Measurements from ENCODE around the gene SPDYE2. TPM values are rescaled to one million over a fixed set of nuclear protein-coding genes. Genes with fewer than 3 reads are reported as not detected.

The SPDYE2 gene, protein sequence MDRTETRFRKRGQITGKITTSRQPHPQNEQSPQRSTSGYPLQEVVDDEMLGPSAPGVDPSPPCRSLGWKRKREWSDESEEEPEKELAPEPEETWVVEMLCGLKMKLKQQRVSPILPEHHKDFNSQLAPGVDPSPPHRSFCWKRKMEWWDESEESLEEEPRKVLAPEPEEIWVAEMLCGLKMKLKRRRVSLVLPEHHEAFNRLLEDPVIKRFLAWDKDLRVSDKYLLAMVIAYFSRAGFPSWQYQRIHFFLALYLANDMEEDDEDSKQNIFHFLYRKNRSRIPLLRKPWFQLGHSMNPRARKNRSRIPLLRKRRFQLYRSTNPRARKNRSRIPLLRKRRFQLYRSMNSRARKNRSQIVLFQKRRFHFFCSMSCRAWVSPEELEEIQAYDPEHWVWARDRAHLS
- total RNA-seq: not detected in 2 replicates

DNA sequence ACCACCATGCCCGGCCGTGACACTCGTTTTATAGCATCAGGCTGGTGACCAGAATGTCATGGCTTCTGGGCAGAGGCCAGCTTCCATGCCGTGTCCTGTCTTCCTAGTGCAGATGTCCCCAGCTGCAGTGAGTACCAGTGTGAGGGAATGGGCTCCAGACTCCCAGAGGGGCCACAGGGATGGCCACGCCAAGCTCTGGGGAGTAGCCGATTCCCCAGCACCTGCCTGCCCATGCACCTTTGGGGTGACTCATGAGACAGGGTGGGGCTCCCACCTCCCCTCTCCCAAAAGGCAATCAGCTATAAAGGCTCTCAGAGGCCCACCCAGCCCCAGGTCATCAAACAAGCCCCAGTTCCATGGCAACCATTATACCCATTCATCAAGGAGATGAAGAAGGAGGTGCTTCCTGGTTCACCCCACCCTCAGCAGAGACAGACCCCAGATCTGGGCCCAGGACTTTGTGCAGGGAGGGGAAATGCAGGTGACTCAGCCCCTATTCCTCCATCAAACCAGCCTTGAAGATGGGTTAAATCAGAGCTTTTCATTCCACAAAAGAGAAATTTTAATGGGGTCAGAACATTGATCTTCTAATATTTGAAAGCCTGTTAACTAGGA, at the start of gene SPDYE2:
SPDYE2 (plus strand) TSS at position 419 of the 615 bp plus-strand sequence. CDS start 2,030 bp downstream, outside the sequence.

DNA sequence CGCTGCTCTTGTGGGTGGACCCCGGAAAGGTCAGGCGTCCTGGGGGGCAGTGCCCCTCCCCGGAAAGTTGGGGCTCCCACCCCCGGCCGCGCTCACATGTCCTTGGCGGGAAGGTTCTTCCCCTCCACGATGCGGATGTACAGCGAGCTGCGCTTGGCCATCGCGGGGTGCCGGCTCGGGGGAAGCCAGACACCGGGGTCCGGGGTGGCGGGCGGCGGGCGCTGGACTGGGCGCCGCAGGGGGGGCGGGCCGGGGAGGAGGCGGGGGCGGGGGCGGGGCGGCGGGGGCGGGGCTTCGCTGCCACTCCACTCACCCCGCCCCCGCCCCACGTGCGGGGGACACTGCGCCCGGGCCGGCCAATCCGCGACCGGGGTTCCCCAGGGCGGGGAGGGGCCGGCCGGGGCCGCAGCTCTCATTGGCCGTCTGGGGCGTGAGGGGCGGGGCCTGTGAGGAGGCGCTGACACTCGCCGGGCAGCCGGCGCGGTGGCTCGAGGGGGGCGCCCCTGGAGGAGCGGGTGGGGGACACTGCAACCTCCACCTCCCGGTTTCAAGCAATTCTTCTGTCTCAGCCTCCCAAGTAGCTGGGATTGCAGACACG, 33.4 kb upstream of the SPDYE2 start, which contains the start of gene RASA4B:
RASA4B (minus strand) TSS at position 228 of the 598 bp plus-strand sequence; CDS start at position 161, 67 bp downstream.

DNA sequence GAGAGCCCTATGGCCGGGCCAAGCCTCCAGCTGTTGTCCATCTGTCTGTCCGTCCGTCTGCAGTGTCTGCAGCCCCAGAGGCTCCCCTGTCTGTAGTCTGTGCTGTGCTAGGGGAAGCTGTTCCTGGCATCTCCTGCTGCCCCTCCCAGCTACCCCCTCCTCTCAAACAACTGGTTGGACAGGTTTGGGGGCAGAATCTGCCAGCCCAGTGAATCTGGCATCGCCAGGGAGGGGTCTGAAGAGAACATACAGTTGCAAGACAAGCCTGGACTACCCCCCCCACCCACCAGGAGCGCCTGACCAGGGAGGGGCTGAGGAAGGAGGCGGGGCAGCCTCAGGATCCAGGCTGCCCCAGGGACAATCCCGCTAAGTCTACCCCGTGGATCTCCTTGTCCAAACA, 7.4 kb upstream of the SPDYE2 start, which contains the start of gene UPK3BL2:
UPK3BL2 (minus strand) TSS at position 101 of the 400 bp plus-strand sequence; CDS start at position 41, 60 bp downstream.

DNA sequence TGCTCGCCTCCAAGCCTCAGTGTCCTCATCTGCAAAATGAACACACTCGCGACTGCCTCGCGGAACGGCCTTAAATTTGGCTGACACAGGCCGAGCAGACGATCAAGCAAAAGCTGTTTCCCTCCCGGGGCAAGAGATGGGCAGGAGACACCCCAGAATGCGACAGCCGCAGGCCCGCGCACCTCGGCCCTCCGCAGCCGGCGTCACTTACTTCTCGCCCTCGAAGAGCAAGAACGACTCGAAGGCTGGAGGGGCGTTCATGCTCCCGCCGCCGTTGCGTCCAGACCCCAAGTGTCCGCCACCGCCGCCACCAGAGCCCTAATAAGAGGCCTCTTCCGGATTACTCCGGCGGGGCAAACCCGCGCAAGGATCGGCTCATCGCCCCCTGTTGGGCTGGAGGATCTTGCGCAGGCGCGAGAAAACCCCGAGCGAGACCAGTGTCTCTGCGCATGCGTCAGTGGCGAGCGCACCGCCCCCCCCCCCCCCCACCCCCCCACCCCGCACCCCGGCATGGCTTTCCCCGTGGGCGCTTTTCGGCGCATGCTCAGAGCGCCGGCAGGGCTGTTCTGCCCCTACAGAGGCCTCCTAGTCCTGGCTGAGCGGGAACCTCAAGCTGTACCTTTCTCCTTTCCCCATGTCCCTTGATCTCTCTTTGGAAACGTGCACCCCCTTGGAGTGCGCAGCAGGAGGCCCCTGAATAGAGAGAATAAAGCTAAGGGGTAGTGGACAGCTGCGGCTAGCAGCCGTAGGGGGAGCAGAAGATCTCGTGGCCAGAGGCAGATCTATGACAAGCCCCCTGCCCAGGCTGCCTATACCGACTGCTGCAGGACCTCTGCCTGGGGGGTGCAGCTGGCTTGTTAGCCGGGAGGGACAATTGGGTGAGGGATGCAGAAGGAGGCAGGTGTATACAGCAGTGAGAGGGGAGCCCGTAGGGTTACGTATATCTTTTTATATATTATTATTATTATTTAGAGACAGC, 21.5 kb downstream of the SPDYE2 start, which contains the start of gene POLR2J3:
POLR2J3 (minus strand) TSS at position 323 of the 979 bp plus-strand sequence; CDS start at position 261, 62 bp downstream.

Other genes with a start within 250 kb of the SPDYE2 start
- not detected in 2 replicates for gene SPDYE6, start 194.8 kb upstream of the SPDYE2 start, total RNA-seq
- 13.9 and 21.3 TPM in 2 replicates for gene PRKRIP1, start 154.9 kb upstream of the SPDYE2 start, total RNA-seq
- gene ORAI2, start 117.7 kb upstream of the SPDYE2 start, total RNA-seq: 85.9 and 102 TPM in 2 replicates
- gene ALKBH4, start 86.4 kb upstream of the SPDYE2 start, total RNA-seq: 10.1 and 10.6 TPM in 2 replicates
- gene LRWD1, start 86.2 kb upstream of the SPDYE2 start, total RNA-seq: 18.8 and 26.1 TPM in 2 replicates
- 16.3 and 22.2 TPM in 2 replicates for gene POLR2J, start 72.3 kb upstream of the SPDYE2 start, total RNA-seq
- 7.7 and 10.0 TPM in 2 replicates for gene RASA4B, start 33.4 kb upstream of the SPDYE2 start, total RNA-seq
- gene UPK3BL2, start 7.5 kb upstream of the SPDYE2 start, total RNA-seq: 3.4 and 3.5 TPM in 2 replicates
- gene POLR2J3, start 21.4 kb downstream of the SPDYE2 start, total RNA-seq: 34.6 and 36.8 TPM in 2 replicates
- 23.3 and 40.3 TPM in 2 replicates for gene RASA4, start 65.5 kb downstream of the SPDYE2 start, total RNA-seq
- gene UPK3BL1, start 91.6 kb downstream of the SPDYE2 start, total RNA-seq: 9.6 and 14.3 TPM in 2 replicates
- not detected in 2 replicates for gene SPDYE2B, start 99.1 kb downstream of the SPDYE2 start, total RNA-seq
- gene POLR2J2, start 120.4 kb downstream of the SPDYE2 start, total RNA-seq: 3.2 and 3.7 TPM in 2 replicates
- 7.4 and 9.2 TPM in 2 replicates for gene FAM185A, start 197.8 kb downstream of the SPDYE2 start, total RNA-seq

Data from smooth muscle cell of the pulmonary artery (primary cell).